KMS-11 (cell line): Measurements from ENCODE around the gene MCM8.

Experiments
- H2AFZ ChIP-seq: fragments of 200-600 bp; sonication (generic); 2 replicates; pipeline ENCODE4 v1.6.1; 2016; ENCODE audit warnings: antibody characterized with exemption, mixed run types, low read depth
- H3K27ac ChIP-seq: fragments of 200-600 bp; sonication (generic); 2 replicates; pipeline ENCODE4 v1.6.1; 2016; ENCODE audit warnings: mild to moderate bottlenecking, mixed run types
- H3K27me3 ChIP-seq: fragments of 200-600 bp; sonication (generic); 2 replicates; pipeline ENCODE4 v1.6.1; 2017; ENCODE audit warnings: mild to moderate bottlenecking, low read depth, mixed run types, moderate library complexity; ENCODE audit not compliant: insufficient read depth
- H3K36me3 ChIP-seq: fragments of 200-600 bp; sonication (generic); 2 replicates; pipeline ENCODE4 v1.6.1; 2017; ENCODE audit warnings: mild to moderate bottlenecking, mixed run types; ENCODE audit not compliant: insufficient read depth
- H3K4me1 ChIP-seq: fragments of 200-600 bp; sonication (generic); 2 replicates; pipeline ENCODE4 v1.6.1; 2016; ENCODE audit warnings: mild to moderate bottlenecking, low read depth, mixed run types; ENCODE audit not compliant: poor library complexity, severe bottlenecking
- H3K4me2 ChIP-seq: fragments of 200-600 bp; sonication (generic); 2 replicates; pipeline ENCODE4 v1.7.0; 2016; ENCODE audit warnings: mild to moderate bottlenecking, mixed run types
- H3K4me3 ChIP-seq: fragments of 200-600 bp; sonication (generic); IDR thresholded peaks from 2 replicates; pipeline ENCODE4 v1.6.1; 2017; ENCODE audit warnings: low read depth, low read length, mixed read lengths; ENCODE audit not compliant: insufficient read depth
- H3K79me2 ChIP-seq: fragments of 200-600 bp; sonication (generic); 2 replicates; pipeline ENCODE4 v1.6.1; 2016; ENCODE audit warnings: low read depth, mixed run types; ENCODE audit not compliant: insufficient read depth
- H3K9ac ChIP-seq: fragments of 200-600 bp; sonication (generic); 2 replicates; pipeline ENCODE4 v1.6.1; 2016; ENCODE audit warnings: mild to moderate bottlenecking, mixed run types
- H4K20me1 ChIP-seq: fragments of 200-600 bp; sonication (generic); 2 replicates; pipeline ENCODE4 v1.6.1; 2016; ENCODE audit warnings: mild to moderate bottlenecking, mixed run types; ENCODE audit not compliant: insufficient read depth
- CTCF ChIP-seq: fragments of 200-600 bp; sonication (generic); conservative IDR thresholded peaks from 2 replicates; pipeline ENCODE4 v1.6.1; 2017; ENCODE audit warnings: low read depth, mild to moderate bottlenecking, antibody characterized with exemption, low read length, moderate library complexity, mixed read lengths

Gene MCM8

GRCh38 chr20:5947276-5947675 is 3.2 kb upstream of the MCM8 start:
- Histone ChIP-seq H3K4me3 (no peak overlapping the region), H3K79me2 (peaks cover 55% of the 10 kb centered on the region), H2AFZ (no peak overlapping the region), H3K36me3 (peaks cover 14% of the 10 kb centered on the region; the same call in 1 of the 2 replicates), H3K4me2 (no peak overlapping the region), H3K9ac (no peak overlapping the region), H4K20me1 (no peaks in the 10 kb centered on the region), H3K4me1 (peaks cover 16% of the 10 kb centered on the region), H3K27ac (no peak overlapping the region), H3K27me3 (no peaks in the 10 kb centered on the region)
- TF ChIP-seq CTCF: no peak

DNA sequence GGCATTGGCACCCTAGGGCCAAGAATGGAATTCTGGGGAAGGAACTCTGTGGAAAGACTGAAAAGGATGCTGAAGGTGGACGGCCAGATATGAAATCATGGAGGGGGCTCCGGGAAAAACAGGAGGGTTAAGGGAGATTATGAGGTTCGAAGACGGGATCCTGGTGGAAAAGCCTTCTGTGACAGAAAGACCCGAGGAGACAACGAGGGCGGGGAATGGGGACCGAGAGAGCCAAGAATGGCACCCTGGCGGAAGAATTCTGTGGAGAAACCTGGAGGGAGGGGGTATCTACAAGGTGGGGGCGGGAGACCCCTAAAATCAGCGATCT is 545 bp upstream of the MCM8 start:
- Histone ChIP-seq H4K20me1 (no peaks in the 10 kb centered on the region), H3K4me3 (no peak overlapping the region), H3K4me1 (peaks cover 16% of the 10 kb centered on the region), H3K27me3 (no peaks in the 10 kb centered on the region), H3K27ac (no peak overlapping the region), H2AFZ (peak overlapping the region; percentile 81), H3K9ac (peak overlapping the region; percentile 76), H3K79me2 (peaks cover 59% of the 10 kb centered on the region), H3K4me2 (peak overlapping the region; percentile 69), H3K36me3 (peaks cover 9% of the 10 kb centered on the region; the same call in 1 of the 2 replicates)
- TF ChIP-seq CTCF: no peak

GRCh38 chr20:5967469-5967868 is 17.0 kb downstream of the MCM8 start:
- no peak overlapping the region for H3K4me2 ChIP-seq
- no peaks in the 10 kb centered on the region for H3K79me2 ChIP-seq
- H3K4me1 ChIP-seq: no peaks in the 10 kb centered on the region
- no peaks in the 10 kb centered on the region for H3K27me3 ChIP-seq
- TF ChIP-seq CTCF: no peak
- no peak overlapping the region for H3K27ac ChIP-seq
- H3K36me3 ChIP-seq: peaks cover 9% of the 10 kb centered on the region
- no peak overlapping the region for H3K9ac ChIP-seq
- H4K20me1 ChIP-seq: no peaks in the 10 kb centered on the region
- no peak overlapping the region for H3K4me3 ChIP-seq
- H2AFZ ChIP-seq: no peak overlapping the region

DNA sequence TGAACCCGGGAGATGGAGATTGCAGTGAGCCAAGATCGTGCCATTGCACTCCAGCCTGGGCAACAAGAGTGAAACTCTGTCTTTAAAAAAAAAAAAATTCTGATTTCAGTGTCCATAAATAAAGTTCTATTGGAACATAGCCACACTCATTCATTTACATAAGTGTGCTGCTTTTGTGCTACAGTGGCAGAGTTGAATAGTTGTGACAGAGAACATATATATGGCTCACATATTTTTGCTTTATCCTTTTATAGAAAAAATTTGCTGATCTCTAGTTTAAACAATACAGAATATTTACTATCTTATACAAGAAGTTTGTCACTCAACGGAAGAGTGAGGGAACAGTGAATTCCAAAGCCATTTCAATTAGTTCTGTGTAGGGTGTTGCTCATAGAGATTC is 18.0 kb downstream of the MCM8 start:
- no peaks in the 10 kb centered on the region for H4K20me1 ChIP-seq
- H3K36me3 ChIP-seq: peaks cover 9% of the 10 kb centered on the region
- no peak overlapping the region for H3K9ac ChIP-seq
- no peaks in the 10 kb centered on the region for H3K79me2 ChIP-seq
- H3K27ac ChIP-seq: no peak overlapping the region
- no peak for TF ChIP-seq CTCF
- H3K4me3 ChIP-seq: no peak overlapping the region
- no peak overlapping the region for H2AFZ ChIP-seq
- H3K4me2 ChIP-seq: no peak overlapping the region
- no peaks in the 10 kb centered on the region for H3K27me3 ChIP-seq
- no peaks in the 10 kb centered on the region for H3K4me1 ChIP-seq
